Thoracic aorta (tissue), 2 donors: ENCODE results near the gene MICAL1. TPM values are rescaled to one million over a fixed set of nuclear protein-coding genes. Genes with fewer than 3 reads are reported as not detected.

Experiments
- ATAC-seq: fragments of 150-250 bp; one replicate; pipeline ENCODE4 v1.8.0; 2017; ENCODE audit warnings: low read depth; ENCODE audit not compliant: insufficient number of reproducible peaks, low FRiP score
- DNase-seq: peaks from one replicate; pipeline ENCODE4 v3.0.0-alpha.2; 2020; ENCODE audit warnings: low spot score
- H3K27ac ChIP-seq, 2 donors: fragments of 200-600 bp; sonication (generic); 1 replicate in 1 of 2; 2 replicates in 1 of 2; pipeline ENCODE4 v1.5.1; 2016; ENCODE audit warnings: mild to moderate bottlenecking in 2 of 2, moderate library complexity in 2 of 2
- H3K27me3 ChIP-seq: fragments of 200-600 bp; sonication (generic); replicated peaks from 2 replicates; pipeline ENCODE4 v1.6.0; 2016; ENCODE audit warnings: mild to moderate bottlenecking; ENCODE audit not compliant: insufficient read depth
- H3K36me3 ChIP-seq: fragments of 200-600 bp; sonication (generic); one replicate; pipeline ENCODE4 v1.5.1; 2016
- H3K4me1 ChIP-seq, 2 donors: fragments of 200-600 bp; sonication (generic); 1 replicate in 1 of 2; 2 replicates in 1 of 2; pipeline versions ENCODE4 v1.5.1 to v1.6.0; 2016; ENCODE audit warnings: low read depth in 2 of 2, mild to moderate bottlenecking in 1 of 2; ENCODE audit not compliant: control insufficient read depth in 1 of 2
- H3K4me3 ChIP-seq: fragments of 200-600 bp; sonication (generic); 2 replicates; pipeline ENCODE4 v1.5.1; 2016; ENCODE audit warnings: mild to moderate bottlenecking
- H3K9me3 ChIP-seq: fragments of 200-600 bp; sonication (generic); 2 replicates; pipeline ENCODE4 v1.5.1; 2016
- CTCF ChIP-seq: fragments of 200-600 bp; sonication (generic); IDR thresholded peaks from one replicate; pipeline ENCODE4 v1.5.1; 2019; ENCODE audit warnings: antibody characterized with exemption
- total RNA-seq, 2 donors: library from RNA; depleted of rRNA; stranded (reverse); fragments of >200 nt; gene quantifications; one replicate each; pipeline versions ENCODE4 v1.1.0 to v1.2.3, GENCODE V29; 2016

Gene MICAL1
- total RNA-seq, 2 donors from 2014 or later = 60.6 to 105 TPM

GRCh38 chr6:109474995-109475394 is 19.4 kb upstream of the MICAL1 start:
- H3K4me3 ChIP-seq = no peak overlapping the region
- peaks cover 47% of the 10 kb centered on the region for H3K36me3 ChIP-seq
- DNase-seq (no peak), ATAC-seq (no peak)
- H3K27me3 ChIP-seq = no peaks in the 10 kb centered on the region
- H3K4me1 ChIP-seq = peaks cover 5 to 36% of the 10 kb centered on the region in 2 donors
- TF ChIP-seq CTCF = no peak
- H3K9me3 ChIP-seq = no peaks in the 10 kb centered on the region
- H3K27ac ChIP-seq = no peak overlapping the region

GRCh38 chr6:109473120-109473519 is 17.5 kb upstream of the MICAL1 start:
- TF ChIP-seq CTCF = no peak
- no peak for DNase-seq
- Histone ChIP-seq H3K4me3 (no peak overlapping the region), H3K4me1 (peaks cover 0 to 17% of the 10 kb centered on the region in 2 donors), H3K27me3 (no peaks in the 10 kb centered on the region), H3K36me3 (peaks cover 47% of the 10 kb centered on the region), H3K27ac (no peak overlapping the region), H3K9me3 (no peaks in the 10 kb centered on the region)
- no peak for ATAC-seq

GRCh38 chr6:109472132-109472995 is 16.8 kb upstream of the MICAL1 start:
- no peak for ATAC-seq
- H3K4me1 ChIP-seq = peaks cover 0 to 9% of the 10 kb centered on the region in 2 donors

GRCh38 chr6:109471105-109471810 is 15.7 kb upstream of the MICAL1 start:
- Histone ChIP-seq H3K36me3 (peaks cover 52% of the 10 kb centered on the region), H3K4me1 (no peaks in the 10 kb centered on the region), H3K27me3 (no peaks in the 10 kb centered on the region)

More at GRCh38 chr6:109472132-109472995, 16.8 kb upstream of the MICAL1 start:
- Histone ChIP-seq H3K4me3 (no peak overlapping the region), H3K36me3 (peaks cover 51% of the 10 kb centered on the region), H3K9me3 (no peaks in the 10 kb centered on the region), H3K27me3 (no peaks in the 10 kb centered on the region), H3K27ac (no peak overlapping the region)
- no peak for TF ChIP-seq CTCF
- DNase-seq = no peak

More at GRCh38 chr6:109471105-109471810, 15.7 kb upstream of the MICAL1 start:
- no peak for ATAC-seq
- no peaks in the 10 kb centered on the region for H3K9me3 ChIP-seq
- no peak for TF ChIP-seq CTCF
- no peak overlapping the region for H3K4me3 ChIP-seq
- DNase-seq = no peak
- no peak overlapping the region for H3K27ac ChIP-seq
